ENCODE data around the gene CEACAM6. TPM values are rescaled to one million over a fixed set of nuclear protein-coding genes. Genes with fewer than 3 reads are reported as not detected.

The CEACAM6 gene
- total RNA-seq, 1 experiment from 2014 or later = 10.7 TPM

- peaks cover 12% of the 10 kb centered on the region for H3K4me1 ChIP-seq
- intact Hi-C loops (cut with micrococcal nuclease; ENCODE audit: unreplicated experiment) = no loop called here
- peak in 1 of 2 experiments; percentile 31 for TF ChIP-seq CTCF (IDR thresholded peaks at IDR 0.05; ENCODE audit: insufficient read depth in 1 of 2, low read depth in 1 of 2, low read length in 1 of 2, severe bottlenecking in 1 of 2, unreplicated experiment in 1 of 2)
Measured at GRCh38 chr19:41792513-41793413, 37.4 kb downstream of the CEACAM6 start.

GRCh38 chr19:41793414-41793727 is 38.0 kb downstream of the CEACAM6 start:
- ChIA-PET CTCF (interaction anchor here (1.0 to 2.7 kb wide), 3 partner anchors 28 to 42 kb away, joined by 3 to 23 read pairs (median 17); no protein-coding TSS in a partner anchor), POLR2A (no interaction called here)
- no peaks in the 10 kb centered on the region for H3K27me3 Mint-ChIP-seq (ENCODE audit: insufficient read depth, unreplicated experiment)

More at GRCh38 chr19:41792513-41793413, 37.4 kb downstream of the CEACAM6 start:
- CTCF ChIA-PET = interaction anchor here (0.6 to 2.7 kb wide), 7 partner anchors 13 to 86 kb away, joined by 3 to 23 read pairs (median 3); no protein-coding TSS in a partner anchor
- Histone ChIP-seq H3K9me3 (no peaks in the 10 kb centered on the region), H3K36me3 (ENCODE audit: control insufficient read depth, insufficient read depth, low read length) (no peaks in the 10 kb centered on the region), H3K4me3 (ENCODE audit: low read depth, low read length) (no peak overlapping the region), H3K27me3 (replicated peaks; ENCODE audit: control insufficient read depth, insufficient read depth, low read length) (no peaks in the 10 kb centered on the region)
- DNase-seq = peak in 1 of 2 experiments; percentile 34
- H3K4me1 Mint-ChIP-seq (ENCODE audit: low read depth, unreplicated experiment) = peaks cover 15% of the 10 kb centered on the region
- no peaks in the 10 kb centered on the region for H3K9me3 Mint-ChIP-seq (ENCODE audit: unreplicated experiment)
- H3K36me3 Mint-ChIP-seq (ENCODE audit: insufficient read depth, unreplicated experiment) = no peaks in the 10 kb centered on the region
- POLR2A ChIA-PET = no interaction called here
- BruUV-seq (replicated peaks) = no TSS peak
- no peak overlapping the region for H3K4me3 Mint-ChIP-seq (ENCODE audit: unreplicated experiment)
- no peaks in the 10 kb centered on the region for H3K27me3 Mint-ChIP-seq (ENCODE audit: insufficient read depth, unreplicated experiment)
- no peak overlapping the region for H3K27ac Mint-ChIP-seq (ENCODE audit: unreplicated experiment)

More at GRCh38 chr19:41793414-41793727, 38.0 kb downstream of the CEACAM6 start:
- Histone ChIP-seq H3K4me1 (peaks cover 12% of the 10 kb centered on the region), H3K4me3 (ENCODE audit: low read depth, low read length) (no peak overlapping the region), H3K27me3 (replicated peaks; ENCODE audit: control insufficient read depth, insufficient read depth, low read length) (no peaks in the 10 kb centered on the region), H3K9me3 (no peaks in the 10 kb centered on the region), H3K36me3 (ENCODE audit: control insufficient read depth, insufficient read depth, low read length) (no peaks in the 10 kb centered on the region)
- intact Hi-C loops (cut with micrococcal nuclease; ENCODE audit: unreplicated experiment) = no loop called here
- no peaks in the 10 kb centered on the region for H3K9me3 Mint-ChIP-seq (ENCODE audit: unreplicated experiment)
- H3K4me1 Mint-ChIP-seq (ENCODE audit: low read depth, unreplicated experiment) = peaks cover 15% of the 10 kb centered on the region
- no peak overlapping the region for H3K27ac Mint-ChIP-seq (ENCODE audit: unreplicated experiment)
- no peak for TF ChIP-seq CTCF (IDR thresholded peaks at IDR 0.05; ENCODE audit: insufficient read depth in 1 of 2, low read depth in 1 of 2, low read length in 1 of 2, severe bottlenecking in 1 of 2, unreplicated experiment in 1 of 2)
- H3K4me3 Mint-ChIP-seq (ENCODE audit: unreplicated experiment) = no peak overlapping the region
- no peak for DNase-seq
- no peaks in the 10 kb centered on the region for H3K36me3 Mint-ChIP-seq (ENCODE audit: insufficient read depth, unreplicated experiment)
- no TSS peak for BruUV-seq (replicated peaks)

All from Caco-2 (cell line).